IPS-20b (cell line): ENCODE measurements around the gene ATG10.
"Not testable (repeated sequence)": the region's sequence is repeated elsewhere in the genome, so short reads cannot be mapped to it uniquely, and the experiment has no call there.

Experiments
- H3K27ac ChIP-seq: one replicate; pipeline ENCODE4 v1.5.1; 2013; ENCODE audit warnings: low read length
- H3K27me3 ChIP-seq: 2 replicates; pipeline ENCODE4 v1.6.1; 2013; ENCODE audit warnings: mild to moderate bottlenecking, low read length, inconsistent platforms; ENCODE audit not compliant: insufficient read depth
- H3K36me3 ChIP-seq: 2 replicates; pipeline ENCODE4 v1.6.1; 2013; ENCODE audit warnings: low read depth, mild to moderate bottlenecking, inconsistent platforms, low read length, moderate library complexity; ENCODE audit not compliant: insufficient read depth
- H3K4me1 ChIP-seq: 2 replicates; pipeline ENCODE4 v1.6.1; 2013; ENCODE audit warnings: mild to moderate bottlenecking, control low read depth, inconsistent platforms, low read length, moderate library complexity; ENCODE audit not compliant: insufficient read depth
- H3K4me3 ChIP-seq: 2 replicates; pipeline ENCODE4 v1.5.1; 2013; ENCODE audit warnings: mild to moderate bottlenecking, low read length, inconsistent platforms
- H3K9ac ChIP-seq: 2 replicates; pipeline ENCODE4 v1.6.1; 2013; ENCODE audit warnings: low read depth, mild to moderate bottlenecking, inconsistent platforms, low read length, moderate library complexity
- H3K9me3 ChIP-seq: 2 replicates; pipeline ENCODE4 v1.6.1; 2013; ENCODE audit warnings: mild to moderate bottlenecking, low read depth, low read length, inconsistent platforms; ENCODE audit not compliant: insufficient read depth

The ATG10 gene

DNA sequence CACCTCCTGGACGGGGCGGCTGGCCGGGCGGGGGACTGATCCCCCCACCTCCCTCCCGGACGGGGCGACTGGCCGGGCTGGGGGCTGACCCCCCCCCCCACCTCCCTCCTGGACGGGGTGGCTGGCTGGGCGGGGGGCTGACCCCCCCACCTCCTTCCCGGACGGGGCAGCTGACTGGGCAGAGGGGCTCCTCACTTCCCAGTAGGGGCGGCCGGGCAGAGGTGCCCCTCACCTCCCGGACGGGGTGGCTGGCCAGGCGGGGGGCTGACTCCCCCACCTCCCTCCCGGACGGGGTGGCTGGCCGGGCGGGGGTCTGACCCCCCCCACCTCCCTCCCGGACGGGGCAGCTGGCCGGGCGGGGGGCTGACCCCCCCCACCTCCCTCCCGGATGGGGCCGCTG lies 11.3 kb downstream of the ATG10 start:
- peaks cover 22% of the 10 kb centered on the region for H3K4me1 ChIP-seq
- not testable (repeated sequence) for H3K9ac ChIP-seq, H3K36me3 ChIP-seq, H3K4me3 ChIP-seq, H3K27me3 ChIP-seq, H3K27ac ChIP-seq, H3K9me3 ChIP-seq

DNA sequence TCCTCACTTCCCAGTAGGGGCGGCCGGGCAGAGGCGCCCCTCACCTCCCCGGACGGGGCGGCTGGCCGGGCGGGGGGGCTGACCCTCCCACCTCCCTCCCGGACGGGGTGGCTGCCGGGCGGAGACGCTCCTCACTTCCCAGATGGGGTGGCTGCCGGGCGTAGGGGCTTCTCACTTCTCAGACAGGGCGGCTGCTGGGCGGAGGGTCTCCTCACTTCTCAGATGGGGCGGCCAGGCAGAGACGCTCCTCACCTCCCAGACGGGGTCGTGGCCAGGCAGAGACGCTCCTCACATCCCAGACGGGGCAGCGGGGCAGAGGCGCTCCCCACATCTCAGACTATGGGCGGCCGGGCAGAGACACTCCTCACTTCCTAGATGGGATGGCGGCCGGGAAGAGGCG lies 11.7 kb downstream of the ATG10 start:
- H3K9ac ChIP-seq, H3K9me3 ChIP-seq, H3K27ac ChIP-seq, H3K4me3 ChIP-seq, H3K27me3 ChIP-seq, H3K36me3 ChIP-seq: not testable (repeated sequence)
- H3K4me1 ChIP-seq: peaks cover 22% of the 10 kb centered on the region

DNA sequence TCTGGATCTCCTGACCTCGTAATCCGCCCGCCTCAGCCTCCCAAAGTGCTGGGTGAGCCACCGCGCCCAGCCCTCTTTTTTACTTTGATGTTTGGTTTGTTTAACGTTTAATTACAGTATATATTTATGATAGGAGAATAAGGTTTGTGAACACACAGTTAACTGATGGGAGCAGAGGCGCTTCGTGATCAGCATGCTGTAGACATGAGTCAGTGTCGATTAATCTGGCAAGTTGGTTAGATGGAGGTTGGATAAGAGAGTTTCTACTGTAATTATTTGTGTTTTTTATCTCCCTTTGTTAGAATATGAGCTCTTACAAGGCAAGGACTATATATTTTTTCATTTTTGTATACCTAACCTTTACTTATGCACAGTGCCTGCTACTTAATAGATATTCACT lies 14.3 kb downstream of the ATG10 start:
- no peak overlapping the region for H3K27ac ChIP-seq
- no peak overlapping the region for H3K9ac ChIP-seq
- no peaks in the 10 kb centered on the region for H3K27me3 ChIP-seq

DNA sequence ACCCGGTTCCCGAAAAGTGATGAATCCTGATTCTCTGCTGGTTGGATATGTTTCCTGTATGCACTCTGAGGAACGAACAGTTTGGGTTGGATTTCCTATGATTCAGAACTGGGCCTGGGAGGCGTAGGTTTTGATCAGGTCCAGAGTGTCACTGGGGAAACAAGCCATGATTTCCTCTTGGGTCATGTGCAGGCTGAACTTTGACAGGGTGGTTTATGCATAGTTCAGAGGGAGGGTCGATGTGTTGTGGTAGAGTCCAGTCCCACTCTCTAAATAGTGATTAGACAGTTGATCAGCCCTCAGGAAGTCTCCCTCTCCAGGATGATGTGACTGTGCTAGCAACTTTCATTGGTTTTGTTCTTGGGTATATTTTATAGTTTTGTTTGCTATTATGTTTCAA lies 17.4 kb downstream of the ATG10 start:
- H3K4me1 ChIP-seq: no peaks in the 10 kb centered on the region
- H3K27ac ChIP-seq: no peak overlapping the region
- peaks cover 15% of the 10 kb centered on the region; the same call in 1 of the 2 replicates for H3K36me3 ChIP-seq
- H3K9ac ChIP-seq: no peak overlapping the region
- H3K27me3 ChIP-seq: no peaks in the 10 kb centered on the region
- H3K9me3 ChIP-seq: peaks cover 7% of the 10 kb centered on the region; the same call in 1 of the 2 replicates
- no peak overlapping the region for H3K4me3 ChIP-seq

More for the DNA sequence above, 14.3 kb downstream of the ATG10 start:
- H3K4me1 ChIP-seq: peaks cover 8% of the 10 kb centered on the region
- no peak overlapping the region for H3K4me3 ChIP-seq
- H3K36me3 ChIP-seq: peaks cover 15% of the 10 kb centered on the region; the same call in 1 of the 2 replicates
- H3K9me3 ChIP-seq: peaks cover 7% of the 10 kb centered on the region; the same call in 1 of the 2 replicates

DNA sequence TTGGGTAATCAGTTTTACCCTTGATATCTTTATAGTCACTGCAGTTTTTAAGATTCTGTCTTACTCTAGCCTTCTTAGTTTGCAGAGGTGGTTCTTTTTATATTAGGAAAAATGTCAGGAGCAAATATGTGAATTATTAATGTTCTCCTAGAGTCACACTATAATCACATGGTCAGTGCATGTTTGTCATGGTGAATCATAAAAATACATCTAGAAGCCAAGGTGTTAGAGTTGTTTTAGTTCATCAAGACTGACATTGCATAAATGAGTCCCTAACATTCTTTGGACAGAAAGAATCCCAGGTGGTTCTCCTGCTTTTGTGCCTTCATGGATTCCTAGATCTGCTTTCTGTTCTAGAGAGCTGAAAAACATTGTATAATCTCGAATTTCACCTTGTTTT lies 22.9 kb downstream of the ATG10 start:
- no peak overlapping the region for H3K27ac ChIP-seq
- no peak overlapping the region for H3K4me3 ChIP-seq
- H3K4me1 ChIP-seq: no peaks in the 10 kb centered on the region
- H3K9ac ChIP-seq: no peak overlapping the region
- no peaks in the 10 kb centered on the region for H3K27me3 ChIP-seq
- H3K36me3 ChIP-seq: peaks cover 7% of the 10 kb centered on the region; the same call in 1 of the 2 replicates
- no peaks in the 10 kb centered on the region for H3K9me3 ChIP-seq

DNA sequence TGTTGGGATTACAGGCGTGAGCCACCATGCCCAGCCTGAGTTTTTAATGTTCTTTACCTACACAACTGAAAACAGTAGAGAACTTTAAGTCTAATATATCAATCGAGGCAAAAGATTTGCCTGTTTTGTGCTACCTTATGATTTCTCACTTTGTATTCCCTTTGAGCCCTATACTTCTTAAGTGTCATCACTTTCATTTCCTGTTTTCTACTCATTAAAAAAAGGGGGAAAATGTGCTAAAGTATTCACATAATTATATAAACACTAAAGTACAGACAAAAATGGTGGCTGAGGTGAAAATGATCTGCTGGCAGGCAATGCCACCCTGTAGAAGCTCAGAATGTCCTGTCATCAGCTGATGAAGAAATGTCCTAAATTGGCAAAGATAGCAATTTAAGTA lies 23.6 kb downstream of the ATG10 start:
- Histone ChIP-seq H3K27me3 (no peaks in the 10 kb centered on the region), H3K27ac (no peak overlapping the region), H3K36me3 (peaks cover 7% of the 10 kb centered on the region; the same call in 1 of the 2 replicates), H3K4me1 (no peaks in the 10 kb centered on the region), H3K9me3 (0 out of 2 replicates have a peak, but pooled peaks cover 4% of the 10 kb centered on the region), H3K4me3 (no peak overlapping the region), H3K9ac (no peak overlapping the region)

DNA sequence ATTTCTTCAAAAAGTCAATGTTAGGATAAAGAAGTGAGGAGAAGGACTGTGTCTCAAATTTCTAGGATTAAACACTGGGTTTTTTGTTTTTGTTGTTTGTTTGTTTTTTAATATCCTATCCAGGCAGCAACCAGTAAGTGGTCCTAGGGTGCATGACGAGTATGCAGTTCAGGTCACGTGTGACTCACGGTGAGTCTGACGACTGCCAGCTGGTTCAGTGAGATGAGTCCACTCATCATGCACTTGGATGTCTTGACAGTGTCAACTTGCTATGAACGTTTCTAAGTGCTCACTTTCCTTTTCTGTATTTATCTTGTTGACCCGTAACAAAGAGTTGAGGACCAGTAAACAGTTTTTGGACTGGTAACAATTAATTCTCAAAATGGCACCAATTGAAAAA lies 32.7 kb downstream of the ATG10 start:
- no peak overlapping the region for H3K9ac ChIP-seq
- H3K27ac ChIP-seq: no peak overlapping the region

DNA sequence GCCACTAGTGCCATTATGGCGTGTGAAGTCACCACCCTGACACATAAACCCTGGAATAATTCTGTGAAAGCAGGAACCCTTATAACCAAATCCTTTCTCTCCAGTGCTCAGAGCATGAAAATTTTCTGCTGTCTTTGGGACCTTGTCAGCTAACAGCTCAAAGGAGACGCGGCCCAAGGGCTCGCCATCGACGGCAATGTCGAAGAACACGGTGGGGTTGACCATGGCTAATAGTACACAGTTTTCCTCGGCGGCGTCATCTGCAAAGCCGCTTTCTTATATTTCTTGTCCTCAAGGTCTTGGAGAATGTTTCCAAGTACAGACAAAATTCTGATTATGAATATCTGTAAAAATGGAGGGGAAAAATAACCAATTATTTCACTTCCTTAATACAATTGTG lies 38.0 kb downstream of the ATG10 start:
- not testable (repeated sequence) for H3K4me1 ChIP-seq, H3K27me3 ChIP-seq, H3K9ac ChIP-seq, H3K9me3 ChIP-seq, H3K27ac ChIP-seq, H3K36me3 ChIP-seq, H3K4me3 ChIP-seq

More for the DNA sequence above, 32.7 kb downstream of the ATG10 start:
- Histone ChIP-seq H3K9me3 (0 out of 2 replicates have a peak, but pooled peaks cover 4% of the 10 kb centered on the region), H3K36me3 (no peaks in the 10 kb centered on the region), H3K4me3 (no peak overlapping the region), H3K4me1 (no peaks in the 10 kb centered on the region), H3K27me3 (no peaks in the 10 kb centered on the region)

DNA sequence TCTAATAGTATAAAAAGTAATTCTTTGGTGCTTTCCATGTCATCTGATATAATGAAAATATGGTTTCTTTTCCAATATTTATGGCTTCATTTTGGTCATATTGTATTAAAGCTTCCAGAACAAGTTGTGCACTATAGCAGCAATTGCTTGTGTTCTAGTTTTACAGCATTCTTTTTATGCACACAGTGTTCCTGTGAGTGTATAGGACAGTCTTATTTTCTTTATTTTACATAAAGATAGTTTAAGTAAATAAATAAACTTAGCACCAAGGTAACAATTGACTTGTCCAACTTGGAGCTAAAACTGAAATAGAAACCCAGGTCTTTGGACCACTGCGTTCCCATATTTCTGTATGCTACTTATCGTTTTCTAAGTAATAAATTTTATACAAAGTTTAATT lies 38.9 kb downstream of the ATG10 start:
- Histone ChIP-seq H3K4me1 (no peaks in the 10 kb centered on the region), H3K9me3 (no peaks in the 10 kb centered on the region), H3K27me3 (no peaks in the 10 kb centered on the region), H3K9ac (no peak overlapping the region), H3K36me3 (no peaks in the 10 kb centered on the region), H3K27ac (no peak overlapping the region), H3K4me3 (no peak overlapping the region)

DNA sequence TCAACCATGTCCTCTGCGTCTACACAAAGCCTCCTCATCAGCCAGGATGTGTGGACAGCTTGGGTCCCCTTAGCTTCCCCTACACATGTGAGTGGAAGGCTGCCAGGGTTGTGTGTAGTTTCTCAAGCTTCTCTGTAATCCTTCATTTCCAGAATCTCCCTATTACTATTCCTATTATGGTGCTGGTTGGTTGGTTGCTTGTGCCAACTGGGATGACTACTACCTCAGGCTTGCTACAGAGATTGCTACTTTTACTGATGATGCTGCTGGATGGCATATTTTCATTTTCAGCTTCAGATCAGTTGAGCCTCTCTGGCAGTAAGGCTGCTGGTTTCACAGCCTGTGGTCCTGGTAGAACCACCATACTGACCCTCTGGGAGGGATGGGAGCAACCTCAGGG lies 39.9 kb downstream of the ATG10 start:
- Histone ChIP-seq H3K36me3 (no peaks in the 10 kb centered on the region), H3K9ac (no peak overlapping the region), H3K9me3 (peaks cover 4% of the 10 kb centered on the region; the same call in 1 of the 2 replicates), H3K27ac (no peak overlapping the region), H3K4me1 (no peaks in the 10 kb centered on the region), H3K4me3 (no peak overlapping the region), H3K27me3 (no peaks in the 10 kb centered on the region)

DNA sequence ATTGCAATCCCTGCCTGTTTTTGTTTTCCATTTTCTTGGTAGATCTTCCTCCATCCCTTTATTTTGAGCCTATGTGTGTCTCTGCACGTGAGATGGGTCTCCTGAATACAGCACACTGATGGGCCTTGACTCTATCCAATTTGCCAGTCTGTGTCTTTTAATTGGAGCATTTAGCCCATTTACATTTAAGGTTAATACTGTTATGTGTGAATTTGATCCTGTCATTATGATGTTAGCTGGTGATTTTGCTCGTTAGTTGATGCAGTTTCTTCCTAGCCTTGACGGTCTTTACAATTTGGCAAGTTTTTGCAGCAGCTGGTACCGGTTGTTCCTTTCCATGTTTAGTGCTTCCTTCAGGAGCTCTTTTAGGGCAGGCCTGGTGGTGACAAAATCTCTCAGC lies 42.8 kb downstream of the ATG10 start:
- not testable (repeated sequence) for H3K9ac ChIP-seq, H3K36me3 ChIP-seq, H3K27ac ChIP-seq, H3K4me1 ChIP-seq, H3K4me3 ChIP-seq, H3K9me3 ChIP-seq, H3K27me3 ChIP-seq

DNA sequence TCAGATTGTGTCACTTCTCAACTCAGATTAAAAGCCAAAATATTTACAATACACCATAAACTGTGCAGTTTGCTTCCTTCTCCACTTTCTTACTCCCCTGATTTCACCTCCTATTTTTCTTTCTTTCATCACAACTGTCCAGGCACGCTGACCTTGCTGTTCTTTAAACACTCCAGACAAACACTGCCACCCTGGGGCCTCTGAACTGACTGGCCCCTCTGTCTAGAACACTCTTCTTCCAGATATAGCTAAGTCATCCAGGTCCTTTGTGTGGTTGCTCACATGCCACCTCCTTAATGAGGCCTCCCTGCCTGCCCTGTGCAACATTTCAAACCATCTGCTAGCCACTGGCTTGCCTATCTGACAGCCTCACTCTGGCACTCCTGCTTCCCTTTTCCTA lies 46.6 kb downstream of the ATG10 start:
- Histone ChIP-seq H3K36me3 (no peaks in the 10 kb centered on the region), H3K4me1 (peaks cover 10% of the 10 kb centered on the region; the same call in 1 of the 2 replicates), H3K27me3 (no peaks in the 10 kb centered on the region), H3K27ac (no peak overlapping the region), H3K9ac (no peak overlapping the region), H3K9me3 (peaks cover 4% of the 10 kb centered on the region; the same call in 1 of the 2 replicates), H3K4me3 (no peak overlapping the region)
